Measurements from ENCODE around the gene C18orf54.

GRCh38 chr18:54381640-54382039, 23.9 kb downstream of the C18orf54 start:
- TF ChIP-seq POLR2AphosphoS5 (IDR thresholded peaks at IDR 0.05; ENCODE audit: insufficient read depth, low read depth, low read length) (no peak), CTCF (IDR thresholded peaks at IDR 0.05; ENCODE audit: extremely low read depth in 1 of 2, insufficient read depth in 1 of 2, low read depth in 1 of 2, low read length in 2 of 2) (no peak)

All from endothelial cell of umbilical vein (primary cell).